IMR-90 (cell line): ENCODE data around the gene RBMS3. TPM values are rescaled to one million over a fixed set of nuclear protein-coding genes. Genes with fewer than 3 reads are reported as not detected.

Source experiments
- ATAC-seq: fragments of 200-7000 bp; cut with Tn5 transposase; 2 replicates; pipeline ENCODE4 v1.9.1; 2020; ENCODE audit warnings: low read depth, mild to moderate bottlenecking, moderate library complexity
- BruUV-seq: library from RNA; stranded (reverse); fragments of 400-500 nt; replicated peaks from 2 replicates; lab custom pipeline; 2021; lab: Mats Ljungman, UMichigan
- CTCF ChIA-PET: fragments of 300-600 bp; formaldehyde crosslinking; extraction: SDS; loops from one replicate; lab custom pipeline; 2021; ENCODE audit warnings: antibody characterized with exemption; lab: Yijun Ruan, JAX
- POLR2A ChIA-PET: fragments of 300-600 bp; sonication (Branson Sonifier 250); formaldehyde crosslinking; loops from one replicate; lab custom pipeline; 2022; ENCODE audit warnings: antibody characterized with exemption; ENCODE audit not compliant: unreplicated experiment; lab: Charles Lee
- DNase-seq: peaks from one replicate; pipeline ENCODE4 v3.0.0; 2013
- H2AFZ ChIP-seq: replicated peaks from 2 replicates; pipeline ENCODE3; 2013; ENCODE audit warnings: low read length, mild to moderate bottlenecking; ENCODE audit not compliant: poor library complexity
- H2AK5ac ChIP-seq: 2 replicates; pipeline ENCODE4 v1.6.1; 2013; ENCODE audit warnings: low read depth, low read length, inconsistent platforms
- H2AK9ac ChIP-seq: replicated peaks from 2 replicates; pipeline ENCODE3; 2013; ENCODE audit warnings: mild to moderate bottlenecking, low read depth, low read length, moderate library complexity; ENCODE audit not compliant: poor library complexity
- H2BK120ac ChIP-seq: 2 replicates; pipeline ENCODE4 v1.6.1; 2013; ENCODE audit warnings: low read depth, low read length, inconsistent platforms
- H2BK15ac ChIP-seq: 3 replicates; pipeline ENCODE4 v1.6.1; 2013; ENCODE audit warnings: low read depth, low read length, inconsistent platforms
- H2BK20ac ChIP-seq: 2 replicates; pipeline ENCODE4 v1.6.1; 2013; ENCODE audit warnings: low read depth, mild to moderate bottlenecking, inconsistent platforms, low read length, moderate library complexity
- H2BK5ac ChIP-seq: 2 replicates; pipeline ENCODE4 v1.6.1; 2013; ENCODE audit warnings: mild to moderate bottlenecking, low read depth, low read length, inconsistent platforms; ENCODE audit not compliant: poor library complexity, severe bottlenecking
- H3K14ac ChIP-seq: replicated peaks from 2 replicates; pipeline ENCODE4 v1.6.1; 2013; ENCODE audit warnings: low read depth, low read length, inconsistent platforms
- H3K18ac ChIP-seq: 2 replicates; pipeline ENCODE4 v1.6.1; 2013; ENCODE audit warnings: low read depth, low read length, control low read depth
- H3K23ac ChIP-seq: 2 replicates; pipeline ENCODE4 v1.6.1; 2013; ENCODE audit warnings: low read depth, low read length, inconsistent platforms
- H3K27ac ChIP-seq: 2 replicates; pipeline ENCODE4 v1.5.1; 2013; ENCODE audit warnings: mild to moderate bottlenecking, control low read depth, low read length; ENCODE audit not compliant: insufficient read depth
- H3K27me3 ChIP-seq: 2 replicates; pipeline ENCODE4 v1.6.1; 2013; ENCODE audit warnings: low read length; ENCODE audit not compliant: control insufficient read depth, insufficient read depth
- H3K36me3 ChIP-seq: 2 replicates; pipeline ENCODE4 v1.6.1; 2013; ENCODE audit warnings: low read length, mixed read lengths; ENCODE audit not compliant: control insufficient read depth, insufficient read depth
- H3K4ac ChIP-seq: 2 replicates; pipeline ENCODE4 v1.6.1; 2013; ENCODE audit warnings: low read depth, low read length, inconsistent platforms
- H3K4me1 ChIP-seq: 2 replicates; pipeline ENCODE4 v1.6.1; 2013; ENCODE audit warnings: low read length, mixed read lengths; ENCODE audit not compliant: control insufficient read depth, insufficient read depth
- H3K4me2 ChIP-seq: 2 replicates; pipeline ENCODE4 v1.6.1; 2013; ENCODE audit warnings: low read depth, mild to moderate bottlenecking, control low read depth, low read length, moderate library complexity
- H3K4me3 ChIP-seq: 2 replicates; pipeline ENCODE4 v1.5.1; 2013; ENCODE audit warnings: low read depth, mild to moderate bottlenecking, control low read depth, low read length, moderate library complexity; ENCODE audit not compliant: insufficient read depth
- H3K56ac ChIP-seq: 2 replicates; pipeline ENCODE4 v1.6.1; 2013; ENCODE audit warnings: low read length, inconsistent platforms; ENCODE audit not compliant: insufficient read depth; ENCODE audit errors: extremely low read depth
- H3K79me1 ChIP-seq, 2 experiments: 2 replicates each; pipeline ENCODE4 v1.6.1; 2013; ENCODE audit warnings: low read length in 2 of 2, inconsistent platforms in 1 of 2, low read depth in 1 of 2
- H3K9ac ChIP-seq: 2 replicates; pipeline ENCODE4 v1.6.1; 2013; ENCODE audit warnings: low read depth, low read length, control low read depth
- H3K9me1 ChIP-seq: 2 replicates; pipeline ENCODE4 v1.6.1; 2013; ENCODE audit warnings: low read length, inconsistent platforms; ENCODE audit not compliant: insufficient read depth
- H3K9me3 ChIP-seq: 2 replicates; pipeline ENCODE4 v1.6.1; 2013; ENCODE audit warnings: low read length; ENCODE audit not compliant: control insufficient read depth, insufficient read depth
- H4K20me1 ChIP-seq: 2 replicates; pipeline ENCODE4 v1.6.1; 2013; ENCODE audit warnings: low read length, inconsistent platforms; ENCODE audit not compliant: insufficient read depth
- H4K5ac ChIP-seq: 2 replicates; pipeline ENCODE4 v1.6.1; 2013; ENCODE audit warnings: mild to moderate bottlenecking, low read depth, low read length, control low read depth
- H4K8ac ChIP-seq, 2 experiments: 2 replicates each; pipeline ENCODE4 v1.6.1; 2013; ENCODE audit warnings: low read depth in 2 of 2, low read length in 2 of 2, control low read depth in 1 of 2, inconsistent platforms in 1 of 2
- H4K91ac ChIP-seq: 2 replicates; pipeline ENCODE4 v1.6.1; 2013; ENCODE audit warnings: low read depth, low read length, inconsistent platforms; ENCODE audit not compliant: insufficient read depth
- BHLHE40 ChIP-seq: fragments of 150-350 bp; IDR thresholded peaks from 2 replicates; pipeline ENCODE4 v1.6.1; 2016; ENCODE audit warnings: mild to moderate bottlenecking, low read depth, low read length
- CHD1 ChIP-seq: IDR thresholded peaks from 2 replicates; pipeline ENCODE4 v1.6.1; 2012; ENCODE audit warnings: low read depth, low read length, improper control_type of control experiment
- FOS ChIP-seq: fragments of 150-350 bp; IDR thresholded peaks from 2 replicates; pipeline ENCODE4 v1.6.1; 2016; ENCODE audit warnings: low read depth, low read length
- MAFK ChIP-seq: IDR thresholded peaks from 2 replicates; pipeline ENCODE4 v1.6.1; 2012; ENCODE audit warnings: low read depth, low read length, improper control_type of control experiment
- MAZ ChIP-seq: IDR thresholded peaks from 2 replicates; pipeline ENCODE4 v1.6.1; 2012; ENCODE audit warnings: low read depth, mild to moderate bottlenecking, low read length, improper control_type of control experiment, moderate library complexity, borderline replicate concordance
- MXI1 ChIP-seq: IDR thresholded peaks from 2 replicates; pipeline ENCODE4 v1.6.1; 2012; ENCODE audit warnings: low read depth, mild to moderate bottlenecking, low read length, moderate library complexity, borderline replicate concordance
- POLR2A ChIP-seq: IDR thresholded peaks from 2 replicates; pipeline ENCODE4 v1.6.1; 2012; ENCODE audit warnings: mild to moderate bottlenecking, low read depth, low read length
- RAD21 ChIP-seq: IDR thresholded peaks from 2 replicates; pipeline ENCODE4 v1.6.1; 2012; ENCODE audit warnings: low read length, improper control_type of control experiment
- RCOR1 ChIP-seq: IDR thresholded peaks from 2 replicates; pipeline ENCODE4 v1.6.1; 2012; ENCODE audit warnings: mild to moderate bottlenecking, low read length, improper control_type of control experiment; ENCODE audit not compliant: insufficient replicate concordance
- RFX5 ChIP-seq: IDR thresholded peaks from 2 replicates; pipeline ENCODE4 v1.8.0; 2012; ENCODE audit warnings: low read depth, mild to moderate bottlenecking, low read length, moderate library complexity
- WGBS, 2 experiments: methylation state at CpG; one replicate each; pipeline versions ENCODE4 v1.1.5 to v1.1.7; 2013; ENCODE audit warnings: missing lambda C conversion rate in 2 of 2; ENCODE audit not compliant: insufficient read length in 1 of 2; ENCODE audit errors: extremely low coverage in 2 of 2; 5-methylcytosine and 5-hydroxymethylcytosine counted together
- dilution Hi-C: fragments of 300-500 bp; cut with HindIII; formaldehyde crosslinking; loops from one replicate; pipeline ENCODE4 v1.14.3; 2018; ENCODE audit warnings: low sequenced_read_pairs; ENCODE audit not compliant: unreplicated experiment
- in situ Hi-C: fragments of 300-500 bp; cut with MboI; formaldehyde crosslinking; loops from 3 replicates; pipeline ENCODE4 v1.14.3; 2019; ENCODE audit warnings: low sequenced_read_pairs, inconsistent platforms, mixed read lengths
- intact Hi-C: fragments of 100-400 bp; cut with micrococcal nuclease; formaldehyde crosslinking; loops from 2 replicates; pipeline ENCODE4 v1.10.0; 2022
- polyA plus RNA-seq, 3 experiments: library from polyadenylated mRNA; depleted of rRNA; stranded (reverse); fragments of >200 nt; gene quantifications; 2 replicates each; pipeline ENCODE4 v1.2.3, GENCODE V29; 2012; ENCODE audit warnings: low replicate concordance in 1 of 3
- total RNA-seq: library from RNA; depleted of rRNA; stranded (reverse); fragments of >200 nt; gene quantifications from 2 replicates; pipeline ENCODE4 v1.2.3, GENCODE V29; 2012
- TF ChIP-seq, protein P1 (sequence below): fragments of 150-350 bp; IDR thresholded peaks from 2 replicates; pipeline ENCODE4 v1.6.1; 2017; ENCODE audit warnings: mild to moderate bottlenecking, antibody characterized with exemption, low read length, low read depth
- TF ChIP-seq, protein P2 (sequence below): conservative IDR thresholded peaks from 2 replicates; pipeline ENCODE4 v1.5.1; 2012; ENCODE audit warnings: mild to moderate bottlenecking, low read depth, low read length, improper control_type of control experiment

Gene RBMS3
- total and polyA plus RNA-seq, 2 of the 4 experiments (the other 2 are of a cell fraction): 15.2 to 127 TPM

GRCh38 chr3:29318251-29318650 is 37.4 kb downstream of the RBMS3 start:
- no peak overlapping the region for H3K18ac ChIP-seq
- H3K36me3 ChIP-seq: no peaks in the 10 kb centered on the region
- H3K9ac ChIP-seq: no peak overlapping the region
- no peaks in the 10 kb centered on the region for H3K9me3 ChIP-seq
- no CpG with 5 or more reads among the region's 3 CpGs for WGBS, 2 experiments
- no peak overlapping the region for H3K4me3 ChIP-seq
- no peaks in the 10 kb centered on the region for H3K27me3 ChIP-seq
- no peak overlapping the region for H2AFZ ChIP-seq
- H2AK5ac ChIP-seq: no peak overlapping the region
- peaks cover 3% of the 10 kb centered on the region for H3K4me1 ChIP-seq
- H2AK9ac ChIP-seq: no peak overlapping the region
- H2BK5ac ChIP-seq: no peak overlapping the region
- TF ChIP-seq CHD1 (no peak), BHLHE40 (no peak), FOS (no peak), MAFK (no peak), MXI1 (no peak), RCOR1 (no peak), RFX5 (no peak), MAZ (no peak), POLR2A (no peak), RAD21 (no peak)
- TF ChIP-seq, protein P1, sequence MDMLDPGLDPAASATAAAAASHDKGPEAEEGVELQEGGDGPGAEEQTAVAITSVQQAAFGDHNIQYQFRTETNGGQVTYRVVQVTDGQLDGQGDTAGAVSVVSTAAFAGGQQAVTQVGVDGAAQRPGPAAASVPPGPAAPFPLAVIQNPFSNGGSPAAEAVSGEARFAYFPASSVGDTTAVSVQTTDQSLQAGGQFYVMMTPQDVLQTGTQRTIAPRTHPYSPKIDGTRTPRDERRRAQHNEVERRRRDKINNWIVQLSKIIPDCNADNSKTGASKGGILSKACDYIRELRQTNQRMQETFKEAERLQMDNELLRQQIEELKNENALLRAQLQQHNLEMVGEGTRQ: no peak
- TF ChIP-seq, protein P2, sequence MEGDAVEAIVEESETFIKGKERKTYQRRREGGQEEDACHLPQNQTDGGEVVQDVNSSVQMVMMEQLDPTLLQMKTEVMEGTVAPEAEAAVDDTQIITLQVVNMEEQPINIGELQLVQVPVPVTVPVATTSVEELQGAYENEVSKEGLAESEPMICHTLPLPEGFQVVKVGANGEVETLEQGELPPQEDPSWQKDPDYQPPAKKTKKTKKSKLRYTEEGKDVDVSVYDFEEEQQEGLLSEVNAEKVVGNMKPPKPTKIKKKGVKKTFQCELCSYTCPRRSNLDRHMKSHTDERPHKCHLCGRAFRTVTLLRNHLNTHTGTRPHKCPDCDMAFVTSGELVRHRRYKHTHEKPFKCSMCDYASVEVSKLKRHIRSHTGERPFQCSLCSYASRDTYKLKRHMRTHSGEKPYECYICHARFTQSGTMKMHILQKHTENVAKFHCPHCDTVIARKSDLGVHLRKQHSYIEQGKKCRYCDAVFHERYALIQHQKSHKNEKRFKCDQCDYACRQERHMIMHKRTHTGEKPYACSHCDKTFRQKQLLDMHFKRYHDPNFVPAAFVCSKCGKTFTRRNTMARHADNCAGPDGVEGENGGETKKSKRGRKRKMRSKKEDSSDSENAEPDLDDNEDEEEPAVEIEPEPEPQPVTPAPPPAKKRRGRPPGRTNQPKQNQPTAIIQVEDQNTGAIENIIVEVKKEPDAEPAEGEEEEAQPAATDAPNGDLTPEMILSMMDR: no peak
- no peak for DNase-seq
- H3K9me1 ChIP-seq: peaks cover 8% of the 10 kb centered on the region
- no peak overlapping the region for H2BK15ac ChIP-seq
- ChIA-PET POLR2A (no interaction called here), CTCF (no interaction called here)
- no peak for ATAC-seq
- dilution Hi-C loops (no loop called here), intact Hi-C loops (no loop called here), in situ Hi-C loops (no loop called here)
- no peak overlapping the region for H3K56ac ChIP-seq
- peaks cover 33 to 53% of the 10 kb centered on the region in 2 experiments for H3K79me1 ChIP-seq
- H4K8ac ChIP-seq: no peak overlapping the region
- no peak overlapping the region; the same call in 1 of the 2 replicates for H3K4me2 ChIP-seq
- H3K4ac ChIP-seq: no peak overlapping the region
- no peak overlapping the region for H2BK120ac ChIP-seq
- H3K14ac ChIP-seq: no peak overlapping the region
- no TSS peak for BruUV-seq
- H4K5ac ChIP-seq: no peak overlapping the region
- H4K20me1 ChIP-seq: peaks cover 10% of the 10 kb centered on the region
- H3K27ac ChIP-seq: no peak overlapping the region
- H4K91ac ChIP-seq: no peak overlapping the region
- no peak overlapping the region for H2BK20ac ChIP-seq
- H3K23ac ChIP-seq: no peak overlapping the region
